Liver (tissue), 9 donors: ENCODE data around the gene CSDE1. TPM values are rescaled to one million over a fixed set of nuclear protein-coding genes. Genes with fewer than 3 reads are reported as not detected.

Source experiments
- DNase-seq: peaks from one replicate; pipeline ENCODE4 v3.0.0-alpha.2; 2017; ENCODE audit warnings: low spot score
- H3K27ac ChIP-seq, 2 donors: one replicate each; pipeline ENCODE4 v1.7.0; 2013; ENCODE audit warnings: inconsistent platforms in 2 of 2, low read length in 2 of 2, control low read depth in 1 of 2, low read depth in 1 of 2, mild to moderate bottlenecking in 1 of 2
- H3K27me3 ChIP-seq, 4 donors: one replicate each; pipeline versions ENCODE4 v1.6.1 to v1.7.0; 2013; ENCODE audit warnings: low read length in 3 of 4, inconsistent platforms in 1 of 4, mild to moderate bottlenecking in 1 of 4, moderate library complexity in 1 of 4; ENCODE audit not compliant: control insufficient read depth in 4 of 4, insufficient read depth in 4 of 4
- H3K36me3 ChIP-seq, 4 donors: one replicate each; pipeline versions ENCODE4 v1.6.1 to v1.7.0; 2013; ENCODE audit warnings: low read length in 3 of 4, mild to moderate bottlenecking in 3 of 4, low read depth in 1 of 4, moderate library complexity in 1 of 4; ENCODE audit not compliant: control insufficient read depth in 4 of 4, insufficient read depth in 3 of 4
- H3K4me1 ChIP-seq, 4 donors: one replicate each; pipeline versions ENCODE4 v1.6.1 to v1.7.0; 2013; ENCODE audit warnings: low read length in 3 of 4, mild to moderate bottlenecking in 3 of 4, moderate library complexity in 1 of 4; ENCODE audit not compliant: control insufficient read depth in 4 of 4, insufficient read depth in 4 of 4
- H3K4me3 ChIP-seq, 3 donors: one replicate each; pipeline versions ENCODE4 v1.6.1 to v1.7.0; 2013; ENCODE audit warnings: low read length in 3 of 3, control low read depth in 1 of 3, low read depth in 1 of 3, mild to moderate bottlenecking in 1 of 3
- H3K9ac ChIP-seq, 2 donors: one replicate each; pipeline ENCODE4 v1.7.0; 2013; ENCODE audit warnings: low read length in 2 of 2, mild to moderate bottlenecking in 2 of 2, moderate library complexity in 2 of 2, control low read depth in 1 of 2, low read depth in 1 of 2
- H3K9me3 ChIP-seq, 4 donors: one replicate each; pipeline versions ENCODE4 v1.6.1 to v1.7.0; 2013; ENCODE audit warnings: low read length in 3 of 4; ENCODE audit not compliant: control insufficient read depth in 4 of 4
- EGR1 ChIP-seq, 2 donors: IDR thresholded peaks; 2 replicates each; pipeline ENCODE4 v1.6.1; 2016 to 2018; ENCODE audit warnings: antibody characterized with exemption in 2 of 2, low read depth in 2 of 2
- FOXA1 ChIP-seq: IDR thresholded peaks from 2 replicates; pipeline ENCODE4 v1.6.1; 2016; ENCODE audit warnings: antibody characterized with exemption
- FOXA2 ChIP-seq: IDR thresholded peaks from 2 replicates; pipeline ENCODE4 v1.6.1; 2016; ENCODE audit warnings: antibody characterized with exemption
- HNF4A ChIP-seq, 2 donors: conservative IDR thresholded peaks; 2 replicates each; pipeline ENCODE4 v1.6.1; 2016; ENCODE audit warnings: antibody characterized with exemption in 2 of 2, mild to moderate bottlenecking in 2 of 2
- HNF4G ChIP-seq: IDR thresholded peaks from 2 replicates; pipeline ENCODE4 v1.6.1; 2016; ENCODE audit warnings: antibody characterized with exemption
- NR2F2 ChIP-seq: IDR thresholded peaks from 2 replicates; pipeline ENCODE4 v1.6.1; 2016; ENCODE audit warnings: antibody characterized with exemption
- RAD21 ChIP-seq, 2 donors: IDR thresholded peaks; 2 replicates each; pipeline ENCODE4 v1.6.1; 2016; ENCODE audit warnings: antibody characterized with exemption in 2 of 2, mild to moderate bottlenecking in 2 of 2
- YY1 ChIP-seq: IDR thresholded peaks from 2 replicates; pipeline ENCODE4 v1.6.1; 2016; ENCODE audit warnings: antibody characterized with exemption, mild to moderate bottlenecking
- whole genome bisulfite sequencing: extraction: QIAGEN DNeasy Blood & Tissue Kit; methylation state at CpG from one replicate; pipeline ENCODE4 v1.1.7; 2013; 5-methylcytosine and 5-hydroxymethylcytosine counted together
- polyA plus RNA-seq, 2 donors: library from polyadenylated mRNA; stranded (reverse) in 1 of 2; unstranded in 1 of 2; fragments of 200-250 nt in 1 of 2; fragments of >200 nt in 1 of 2; fragmentation: Nextera tagmentation in 1 of 2; extraction: Ambion mirVana in 1 of 2; gene quantifications; one replicate each; pipeline versions ENCODE4 v1.2.1 to v1.2.3, GENCODE V29; 2013 to 2015
- total RNA-seq, 2 donors: library from RNA; depleted of rRNA; stranded (reverse); fragments of >200 nt; gene quantifications; one replicate each; pipeline ENCODE4 v1.2.3, GENCODE V29; 2014
- TF ChIP-seq, protein P1 (sequence below): IDR thresholded peaks from 2 replicates; pipeline ENCODE4 v1.6.1; 2016; ENCODE audit warnings: antibody characterized with exemption
- TF ChIP-seq, protein P2 (sequence below): fragments of 150-350 bp; IDR thresholded peaks from 2 replicates; pipeline ENCODE4 v1.5.1; 2017; ENCODE audit warnings: improper control_type of control experiment, low read depth, low read length; ENCODE audit not compliant: missing input control
- TF ChIP-seq, protein P3 (sequence below): IDR thresholded peaks from 2 replicates; pipeline ENCODE4 v1.6.1; 2016; ENCODE audit warnings: antibody characterized with exemption
- TF ChIP-seq, protein P4 (sequence below): IDR thresholded peaks from 2 replicates; pipeline ENCODE4 v1.6.1; 2016; ENCODE audit warnings: antibody characterized with exemption
- donor health status: healthy.
- donor health status: healthy.
- donor health status: healthy.
- donor health status: healthy.
- donor health status: healthy.

The CSDE1 gene
- total and polyA plus RNA-seq, 4 donors, result 63.7 to 376 (median 132) TPM

DNA sequence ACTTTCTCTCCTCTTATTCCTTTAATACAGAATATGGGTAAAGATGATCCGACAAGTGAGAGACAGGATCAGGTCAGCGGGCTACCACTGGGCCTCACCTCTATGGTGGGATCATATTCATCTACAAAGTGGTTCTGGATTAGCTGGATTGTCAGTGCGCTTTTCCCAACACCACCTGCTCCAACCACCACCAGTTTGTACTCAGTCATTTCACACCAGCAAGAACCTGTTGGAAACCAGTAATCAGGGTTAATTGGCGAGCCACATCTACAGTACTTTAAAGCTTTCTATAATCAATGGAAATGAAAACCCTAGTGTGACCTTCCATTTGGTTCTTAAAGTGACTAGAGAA lies 41.9 kb downstream of the CSDE1 start:
- Histone ChIP-seq H3K9ac (peak overlapping the region; percentile 82 to 97), H3K4me1 (peaks cover 5 to 38% (median 29%) of the 10 kb centered on the region in 4 donors), H3K27ac (peak overlapping the region; percentile 77 to 82), H3K4me3 (peak overlapping the region; percentile 69 to 98 (median 96)), H3K9me3 (no peaks in the 10 kb centered on the region), H3K27me3 (no peaks in the 10 kb centered on the region), H3K36me3 (peaks cover 5 to 44% (median 27%) of the 10 kb centered on the region in 4 donors)
- TF ChIP-seq, protein P1, sequence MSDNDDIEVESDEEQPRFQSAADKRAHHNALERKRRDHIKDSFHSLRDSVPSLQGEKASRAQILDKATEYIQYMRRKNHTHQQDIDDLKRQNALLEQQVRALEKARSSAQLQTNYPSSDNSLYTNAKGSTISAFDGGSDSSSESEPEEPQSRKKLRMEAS, result no peak
- TF ChIP-seq RAD21 (IDR thresholded peaks at IDR 0.05) (no peak), FOXA1 (no peak), HNF4G (no peak), NR2F2 (no peak)
- TF ChIP-seq, protein P2, sequence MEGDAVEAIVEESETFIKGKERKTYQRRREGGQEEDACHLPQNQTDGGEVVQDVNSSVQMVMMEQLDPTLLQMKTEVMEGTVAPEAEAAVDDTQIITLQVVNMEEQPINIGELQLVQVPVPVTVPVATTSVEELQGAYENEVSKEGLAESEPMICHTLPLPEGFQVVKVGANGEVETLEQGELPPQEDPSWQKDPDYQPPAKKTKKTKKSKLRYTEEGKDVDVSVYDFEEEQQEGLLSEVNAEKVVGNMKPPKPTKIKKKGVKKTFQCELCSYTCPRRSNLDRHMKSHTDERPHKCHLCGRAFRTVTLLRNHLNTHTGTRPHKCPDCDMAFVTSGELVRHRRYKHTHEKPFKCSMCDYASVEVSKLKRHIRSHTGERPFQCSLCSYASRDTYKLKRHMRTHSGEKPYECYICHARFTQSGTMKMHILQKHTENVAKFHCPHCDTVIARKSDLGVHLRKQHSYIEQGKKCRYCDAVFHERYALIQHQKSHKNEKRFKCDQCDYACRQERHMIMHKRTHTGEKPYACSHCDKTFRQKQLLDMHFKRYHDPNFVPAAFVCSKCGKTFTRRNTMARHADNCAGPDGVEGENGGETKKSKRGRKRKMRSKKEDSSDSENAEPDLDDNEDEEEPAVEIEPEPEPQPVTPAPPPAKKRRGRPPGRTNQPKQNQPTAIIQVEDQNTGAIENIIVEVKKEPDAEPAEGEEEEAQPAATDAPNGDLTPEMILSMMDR, result no peak
- WGBS, result 45% methylated on average over 4 of the region's 4 CpGs
- peak; percentile 36 for DNase-seq

DNA sequence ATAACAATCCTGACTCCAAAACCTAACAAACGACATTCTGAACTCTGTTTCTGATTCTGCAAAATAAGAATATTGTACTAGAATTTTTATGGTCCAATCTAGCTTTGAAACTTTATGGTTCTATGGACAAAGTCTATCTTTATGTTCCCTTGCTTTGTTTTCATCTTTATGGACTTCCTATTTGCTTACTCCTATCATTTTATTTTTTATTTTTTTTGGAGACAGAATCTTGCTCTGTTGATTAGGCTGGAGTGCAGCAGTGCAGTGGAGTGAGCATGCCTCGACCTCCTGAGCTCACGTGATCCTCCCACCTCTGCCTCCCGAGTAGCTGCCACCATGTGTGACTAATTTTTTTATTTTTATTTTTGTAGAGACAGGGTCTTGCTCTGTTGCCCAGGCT lies 44.8 kb downstream of the CSDE1 start:
- no peak for DNase-seq
- Histone ChIP-seq H3K27me3 (no peaks in the 10 kb centered on the region), H3K9ac (no peak overlapping the region), H3K27ac (no peak overlapping the region), H3K4me3 (no peak overlapping the region), H3K36me3 (peaks cover 5 to 48% (median 26%) of the 10 kb centered on the region in 4 donors), H3K9me3 (no peaks in the 10 kb centered on the region), H3K4me1 (peaks cover 2 to 19% (median 15%) of the 10 kb centered on the region in 4 donors)
- TF ChIP-seq, protein P3, sequence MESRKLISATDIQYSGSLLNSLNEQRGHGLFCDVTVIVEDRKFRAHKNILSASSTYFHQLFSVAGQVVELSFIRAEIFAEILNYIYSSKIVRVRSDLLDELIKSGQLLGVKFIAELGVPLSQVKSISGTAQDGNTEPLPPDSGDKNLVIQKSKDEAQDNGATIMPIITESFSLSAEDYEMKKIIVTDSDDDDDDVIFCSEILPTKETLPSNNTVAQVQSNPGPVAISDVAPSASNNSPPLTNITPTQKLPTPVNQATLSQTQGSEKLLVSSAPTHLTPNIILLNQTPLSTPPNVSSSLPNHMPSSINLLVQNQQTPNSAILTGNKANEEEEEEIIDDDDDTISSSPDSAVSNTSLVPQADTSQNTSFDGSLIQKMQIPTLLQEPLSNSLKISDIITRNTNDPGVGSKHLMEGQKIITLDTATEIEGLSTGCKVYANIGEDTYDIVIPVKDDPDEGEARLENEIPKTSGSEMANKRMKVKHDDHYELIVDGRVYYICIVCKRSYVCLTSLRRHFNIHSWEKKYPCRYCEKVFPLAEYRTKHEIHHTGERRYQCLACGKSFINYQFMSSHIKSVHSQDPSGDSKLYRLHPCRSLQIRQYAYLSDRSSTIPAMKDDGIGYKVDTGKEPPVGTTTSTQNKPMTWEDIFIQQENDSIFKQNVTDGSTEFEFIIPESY, result no peak
- TF ChIP-seq RAD21 (IDR thresholded peaks at IDR 0.05), result no peak
- no peak for TF ChIP-seq FOXA2
- TF ChIP-seq HNF4G, result no peak
- TF ChIP-seq YY1, result no peak
- TF ChIP-seq, protein P2, result no peak
- no peak for TF ChIP-seq HNF4A (conservative IDR thresholded peaks at IDR 0.05)
- TF ChIP-seq, protein P4, sequence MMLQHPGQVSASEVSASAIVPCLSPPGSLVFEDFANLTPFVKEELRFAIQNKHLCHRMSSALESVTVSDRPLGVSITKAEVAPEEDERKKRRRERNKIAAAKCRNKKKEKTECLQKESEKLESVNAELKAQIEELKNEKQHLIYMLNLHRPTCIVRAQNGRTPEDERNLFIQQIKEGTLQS, result no peak
- TF ChIP-seq, protein P1, result no peak
- TF ChIP-seq EGR1 (IDR thresholded peaks at IDR 0.05; ENCODE audit: low read depth in 2 of 2), result no peak
- 81% methylated on average over 4 of the region's 4 CpGs for WGBS
